NCI-H510A treated with DMSO at 0.1 percent for 48 hours (cell line): ENCODE measurements around the gene PHEX.
A peak's percentile ranks its signal among the peaks of the same experiment; 100 is the strongest.

ENCODE experiments used
- DNase-seq: peaks from one replicate; lab custom pipeline; 2025; lab: John Stamatoyannopoulos, UW

The PHEX gene

DNA sequence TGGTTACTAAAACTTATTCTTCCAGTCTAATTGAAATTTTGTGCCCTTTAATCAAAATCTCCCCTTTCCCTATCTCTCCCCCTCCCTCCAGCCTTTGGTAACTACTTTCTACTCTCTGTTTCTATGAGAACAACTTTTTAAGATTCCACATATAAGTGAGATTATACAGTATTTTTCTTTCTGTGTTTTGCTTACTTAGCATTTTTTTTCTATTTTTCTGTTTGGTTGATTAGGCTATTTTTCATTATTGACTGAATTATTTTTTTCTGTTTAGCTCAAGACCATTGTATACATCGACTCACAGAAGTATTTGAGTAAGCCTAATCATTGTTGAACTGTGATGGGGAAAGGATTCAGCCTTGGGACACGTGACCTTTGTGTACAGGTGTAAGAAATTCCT lies 116.4 kb downstream of the PHEX start:
- DNase-seq: no peak

DNA sequence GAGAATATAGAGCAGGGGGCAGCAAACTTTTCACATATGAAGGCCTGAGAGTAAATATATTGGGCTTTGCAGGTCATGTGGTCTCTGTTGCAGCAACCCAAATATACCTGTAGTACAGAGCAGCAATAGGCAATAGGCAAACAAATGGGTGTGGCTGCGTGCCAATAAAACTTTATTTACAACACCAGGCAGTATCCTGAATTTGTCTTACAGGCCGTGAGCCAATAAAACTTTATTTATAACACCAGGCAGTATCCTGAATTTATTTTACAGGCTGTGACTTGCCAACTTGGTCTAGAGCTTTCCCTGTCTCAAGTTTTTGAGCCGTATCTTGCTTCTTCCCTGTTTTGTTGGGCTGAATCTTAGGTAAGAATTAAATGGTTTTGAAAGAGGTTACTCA lies 118.2 kb downstream of the PHEX start:
- DNase-seq: no peak

- DNase-seq: no peak
Observed at GRCh38 chrX:22155126-22155525, 123.0 kb downstream of the PHEX start.

DNA sequence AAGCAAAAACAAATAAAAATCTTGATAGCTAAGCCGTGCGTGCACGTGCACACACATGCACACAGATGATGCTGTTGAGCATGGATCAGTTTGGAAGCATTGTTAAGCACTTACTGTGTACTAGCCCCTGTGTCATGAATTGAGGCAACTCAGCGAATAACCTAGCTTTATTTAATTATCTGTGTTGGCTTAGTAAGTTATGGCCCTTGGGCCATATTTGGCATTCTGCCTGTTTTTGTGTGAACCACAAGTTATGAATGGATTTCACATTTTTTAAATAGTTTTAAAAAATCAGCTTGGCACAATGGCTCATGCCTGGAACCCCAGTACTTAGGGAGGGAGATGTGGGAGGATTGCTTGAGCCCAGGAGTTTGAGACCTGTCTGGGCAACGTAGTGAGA lies 126.9 kb downstream of the PHEX start:
- DNase-seq: no peak

GRCh38 chrX:22163326-22163725 lies 131.2 kb downstream of the PHEX start:
- DNase-seq: peak; percentile 24

DNA sequence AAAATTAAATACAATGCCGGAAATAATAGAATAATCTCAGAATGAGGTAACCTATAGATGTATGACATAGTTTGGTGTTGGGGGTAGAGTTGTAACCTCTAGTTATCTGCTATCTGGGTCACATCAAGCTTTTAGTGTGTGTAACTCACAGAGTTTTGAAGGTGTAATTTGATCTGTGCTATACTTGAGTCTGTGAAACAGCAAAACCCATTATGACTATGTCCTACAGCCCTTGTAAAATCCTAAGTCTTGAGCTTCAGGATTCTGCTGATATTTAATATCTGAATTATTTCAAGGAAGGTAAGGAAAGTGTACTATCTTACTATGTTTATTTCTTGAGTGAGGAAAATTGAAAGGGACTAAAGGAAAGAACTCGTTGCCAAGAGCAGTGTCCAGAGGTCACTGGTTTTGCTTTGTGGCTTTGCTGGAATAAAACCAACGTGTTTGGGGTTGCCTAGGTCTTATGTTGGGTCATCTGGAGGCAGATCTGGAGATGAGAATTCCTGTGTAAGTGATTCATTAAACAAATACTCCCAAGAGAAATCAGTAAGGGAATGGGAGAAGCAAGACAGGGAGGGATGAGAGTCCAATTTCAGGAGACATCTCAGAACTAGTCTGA lies 132.8 kb downstream of the PHEX start:
- no peak for DNase-seq

DNA sequence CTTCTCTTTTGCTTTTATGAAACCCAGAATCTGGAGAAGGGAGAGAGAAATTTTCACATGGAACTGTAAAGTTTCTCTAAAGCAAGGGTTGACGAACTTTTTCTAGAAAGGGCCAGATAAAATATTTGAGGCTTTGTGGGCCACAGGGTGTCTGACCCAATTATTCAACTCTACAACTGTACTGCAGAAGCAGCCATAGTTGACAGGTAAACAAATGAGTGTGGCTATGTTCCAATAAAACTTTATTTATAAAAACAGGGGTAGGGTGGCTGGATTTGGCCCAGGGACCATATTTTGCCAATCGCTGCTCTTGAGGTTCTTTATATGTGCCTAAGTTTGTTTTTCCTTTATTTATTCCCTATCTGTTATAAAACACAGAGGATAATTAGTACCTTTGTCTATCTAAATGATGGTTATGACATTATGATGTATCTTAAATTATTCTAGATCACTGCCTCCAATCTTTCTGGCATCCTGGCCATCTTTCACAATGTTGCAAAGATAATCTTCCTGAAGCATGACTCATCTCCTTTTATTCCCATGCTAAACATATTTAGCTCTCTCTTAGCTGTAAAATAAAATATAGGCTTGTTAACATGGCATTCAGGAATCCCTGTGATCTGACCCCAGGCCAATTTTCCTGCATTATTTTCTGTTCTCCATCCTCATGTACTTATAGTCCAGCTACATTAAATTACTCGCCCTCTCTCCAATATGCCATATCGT lies 133.8 kb downstream of the PHEX start:
- no peak for DNase-seq

DNA sequence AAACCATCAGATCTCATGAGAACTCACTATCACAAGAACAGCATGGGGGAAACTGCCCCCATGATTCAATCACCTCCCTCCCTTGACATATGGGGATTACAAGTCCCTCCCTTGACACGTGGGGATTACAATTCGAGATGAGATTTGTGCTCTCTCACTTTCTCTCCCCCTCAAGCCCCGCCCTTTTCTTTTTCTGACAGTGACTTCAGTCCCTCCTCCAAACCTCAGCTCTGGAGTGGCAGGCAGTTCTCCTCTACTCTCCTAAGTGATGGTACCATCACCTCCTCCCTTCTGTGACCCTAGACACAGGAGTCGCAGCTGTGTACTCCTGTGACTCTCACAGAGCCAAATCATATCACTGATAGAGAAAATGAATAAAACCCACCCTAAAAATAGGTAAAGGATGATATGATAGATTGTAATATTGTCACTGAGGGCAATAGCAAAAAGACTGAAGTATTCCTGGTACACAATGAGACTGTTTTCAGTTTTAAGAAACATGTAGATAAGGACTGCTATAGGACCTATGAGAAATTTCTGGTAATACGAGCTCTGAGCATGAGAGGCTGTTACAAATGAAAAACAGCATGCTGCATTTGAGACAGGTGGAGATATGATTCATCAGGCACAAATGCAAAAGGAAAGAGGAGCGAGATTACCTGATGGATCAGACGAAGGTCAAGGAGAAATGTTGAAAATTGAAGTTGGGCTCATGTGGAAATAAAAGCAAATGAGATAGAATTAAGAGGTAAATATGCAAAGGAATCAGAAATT lies 139.3 kb downstream of the PHEX start:
- DNase-seq: no peak

- no peak for DNase-seq
Observed at GRCh38 chrX:22173966-22174365, 141.8 kb downstream of the PHEX start.

GRCh38 chrX:22177950-22178515 lies 145.9 kb downstream of the PHEX start:
- DNase-seq: no peak

GRCh38 chrX:22184096-22184495 lies 152.0 kb downstream of the PHEX start:
- DNase-seq: no peak

- no peak for DNase-seq
Observed at GRCh38 chrX:22186165-22186564, 154.0 kb downstream of the PHEX start.

DNA sequence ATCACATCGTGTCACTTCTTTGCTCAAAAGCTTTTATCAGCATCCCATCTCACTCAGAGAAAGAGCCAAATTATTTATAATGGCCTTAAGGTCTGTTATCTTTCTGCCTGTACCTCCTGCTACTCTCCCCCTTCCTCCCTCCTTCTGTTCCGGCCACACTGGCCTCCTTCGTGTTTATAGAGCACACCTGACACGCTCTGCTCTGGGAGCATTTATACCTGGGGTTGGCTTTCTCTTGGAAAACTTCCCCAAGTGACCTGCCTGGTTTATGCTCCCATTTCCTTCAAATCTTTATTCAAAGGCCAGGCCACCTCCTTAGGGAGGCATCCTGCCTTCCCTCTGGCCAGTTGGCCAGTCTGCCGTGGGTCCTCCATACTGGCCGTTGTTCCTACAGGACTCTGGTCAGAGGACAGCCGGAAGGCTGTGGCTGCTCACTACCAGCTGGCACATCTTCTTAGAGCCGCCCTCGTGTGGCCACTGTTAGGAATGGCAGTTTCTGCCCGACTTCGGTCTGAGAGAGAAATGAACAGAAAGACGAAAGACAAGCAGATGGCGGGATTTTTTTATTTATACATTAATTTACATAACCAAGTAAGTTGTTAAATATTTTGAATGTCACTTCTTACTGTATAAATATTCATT lies 160.4 kb downstream of the PHEX start:
- peak; percentile 39 for DNase-seq

GRCh38 chrX:22193851-22194659 lies 161.9 kb downstream of the PHEX start:
- no peak for DNase-seq

DNA sequence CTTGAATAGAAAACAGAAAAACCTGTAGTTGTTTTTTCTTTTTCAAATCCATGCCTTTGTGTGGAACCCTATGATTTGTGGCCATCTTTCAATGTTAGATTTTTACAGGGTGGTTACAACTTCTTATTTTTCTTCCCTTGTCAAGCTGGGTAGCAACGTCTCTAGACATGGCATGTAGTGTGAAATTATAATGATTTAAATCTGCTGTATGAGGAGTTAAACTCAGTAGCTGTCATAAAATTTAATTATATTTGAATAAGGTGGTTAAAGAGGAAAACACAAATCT lies 162.5 kb downstream of the PHEX start:
- no peak for DNase-seq

GRCh38 chrX:22196149-22196548 lies 164.0 kb downstream of the PHEX start:
- no peak for DNase-seq

- no peak for DNase-seq
Observed at GRCh38 chrX:22202251-22202650, 170.1 kb downstream of the PHEX start.

DNA sequence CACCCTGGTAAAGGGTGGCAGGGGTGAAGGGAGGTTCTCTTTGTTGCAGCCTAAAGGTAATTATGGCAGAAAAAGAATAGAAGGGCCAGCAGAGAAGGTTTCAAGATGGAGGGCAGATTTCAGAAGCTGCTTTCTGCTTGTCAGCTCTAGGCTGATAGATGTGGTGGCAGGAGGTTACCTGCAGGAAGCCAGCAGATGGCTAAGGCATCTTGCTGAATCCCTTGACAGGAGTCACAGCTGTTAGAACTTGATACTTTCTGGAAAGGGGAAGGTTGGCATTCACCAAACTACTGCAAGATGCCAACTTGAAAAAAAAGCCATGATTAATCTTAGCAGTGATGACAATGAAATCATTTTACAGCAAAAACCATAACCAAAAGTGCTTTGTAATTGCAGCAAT lies 171.1 kb downstream of the PHEX start:
- DNase-seq: no peak

DNA sequence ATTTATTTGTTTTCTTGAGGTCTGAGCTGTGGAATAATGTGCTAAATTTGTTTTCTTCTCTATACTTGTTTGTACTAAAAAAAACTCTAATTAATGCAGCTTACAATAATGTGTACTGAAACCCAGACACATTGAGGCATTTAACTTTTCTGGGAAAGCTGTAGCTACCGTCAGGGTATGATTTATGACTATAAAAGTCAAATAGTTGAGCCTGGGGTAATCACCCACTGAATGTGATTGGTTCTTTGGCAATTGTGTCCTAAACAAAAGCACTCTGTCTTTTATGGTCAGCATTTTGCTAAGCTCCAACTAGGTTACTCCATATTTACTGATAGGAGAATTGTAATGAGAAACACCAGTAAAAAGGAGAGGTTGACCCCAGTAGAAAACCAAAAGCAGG lies 174.7 kb downstream of the PHEX start:
- no peak for DNase-seq

GRCh38 chrX:22220941-22221340 lies 188.8 kb downstream of the PHEX start:
- no peak for DNase-seq

GRCh38 chrX:22234380-22234779 lies 202.3 kb downstream of the PHEX start:
- no peak for DNase-seq

DNA sequence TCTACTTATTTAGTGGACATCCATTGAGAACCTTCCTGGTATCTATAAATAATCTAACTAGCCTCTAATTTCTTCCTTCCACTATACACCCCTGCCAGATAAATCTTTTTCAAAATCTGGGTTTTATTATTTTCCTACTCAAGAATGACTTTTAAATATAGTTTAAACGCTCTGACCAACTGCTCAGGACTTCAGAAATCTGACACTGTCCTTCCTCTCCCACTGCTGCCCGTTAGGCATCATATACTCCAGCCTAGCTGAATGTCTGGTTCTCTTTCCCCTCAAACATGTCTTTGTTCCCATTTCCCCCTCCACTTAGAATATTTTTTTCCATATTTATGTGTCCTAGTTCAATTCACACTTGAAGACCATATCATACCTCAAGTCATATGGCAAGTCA lies 205.4 kb downstream of the PHEX start:
- no peak for DNase-seq
